Effector CD8-positive, alpha-beta T cell (primary cell): ENCODE results near the gene SDK2.
"Not testable (repeated sequence)": the region's sequence is repeated elsewhere in the genome, so short reads cannot be mapped to it uniquely, and the experiment has no call there.

Experiments used
- DNase-seq: peaks from one replicate; lab custom pipeline; 2025; lab: John Stamatoyannopoulos, UW

SDK2 gene

DNA sequence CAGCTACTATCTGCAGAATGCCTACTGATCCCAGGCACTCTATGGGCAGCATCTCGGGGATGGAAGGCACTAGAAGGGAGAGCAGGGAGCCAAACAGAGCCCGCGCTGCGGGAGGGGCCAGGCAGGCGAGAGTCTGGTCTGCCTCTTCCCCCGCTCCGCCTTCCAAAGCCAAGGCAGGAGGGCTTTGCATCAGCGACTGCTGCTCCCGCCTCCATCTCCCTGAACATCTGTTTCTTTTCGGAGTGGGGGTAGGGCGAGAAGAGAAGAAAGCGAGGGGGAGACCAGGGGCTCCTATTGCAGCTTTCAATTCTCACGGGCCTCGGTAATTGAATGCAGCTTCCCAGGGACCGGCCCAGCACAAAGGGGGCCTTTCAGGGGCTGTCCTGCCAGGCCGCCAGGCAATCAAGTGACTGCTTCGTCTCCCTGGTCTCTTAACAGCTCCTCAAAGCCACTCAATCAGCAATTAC is 301.0 kb downstream of the SDK2 start:
- DNase-seq, result no peak

DNA sequence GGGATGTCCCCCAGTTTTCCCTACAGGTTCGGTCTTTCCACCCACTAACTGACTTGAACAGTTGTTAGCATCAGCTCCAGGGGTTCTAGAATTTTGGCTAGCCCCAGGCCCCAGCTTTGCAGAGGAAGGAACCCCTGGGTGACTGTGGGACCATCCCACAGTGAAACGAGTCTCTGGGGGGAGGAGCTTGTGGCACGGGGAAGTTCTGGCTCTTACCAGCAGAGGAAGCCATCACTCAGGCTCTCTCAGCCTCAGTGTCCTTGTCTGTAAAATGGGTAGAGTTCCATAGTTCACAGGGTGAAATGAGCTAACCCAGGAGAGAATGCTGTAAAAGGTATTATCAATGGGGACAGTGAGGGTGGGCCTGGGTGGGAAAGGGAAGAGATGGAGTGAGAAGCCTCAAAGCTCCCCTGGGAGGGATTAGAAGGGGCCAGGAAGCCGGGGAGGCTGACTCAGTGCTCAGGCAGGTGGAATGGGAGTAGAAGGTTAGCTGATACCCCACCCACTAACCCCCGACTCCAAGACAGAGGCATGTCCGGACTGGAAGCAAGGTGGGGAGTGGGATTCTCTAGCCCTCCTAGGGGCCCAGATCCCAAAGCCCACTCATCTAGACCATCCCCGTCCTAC is 301.6 kb downstream of the SDK2 start:
- DNase-seq, result no peak

DNA sequence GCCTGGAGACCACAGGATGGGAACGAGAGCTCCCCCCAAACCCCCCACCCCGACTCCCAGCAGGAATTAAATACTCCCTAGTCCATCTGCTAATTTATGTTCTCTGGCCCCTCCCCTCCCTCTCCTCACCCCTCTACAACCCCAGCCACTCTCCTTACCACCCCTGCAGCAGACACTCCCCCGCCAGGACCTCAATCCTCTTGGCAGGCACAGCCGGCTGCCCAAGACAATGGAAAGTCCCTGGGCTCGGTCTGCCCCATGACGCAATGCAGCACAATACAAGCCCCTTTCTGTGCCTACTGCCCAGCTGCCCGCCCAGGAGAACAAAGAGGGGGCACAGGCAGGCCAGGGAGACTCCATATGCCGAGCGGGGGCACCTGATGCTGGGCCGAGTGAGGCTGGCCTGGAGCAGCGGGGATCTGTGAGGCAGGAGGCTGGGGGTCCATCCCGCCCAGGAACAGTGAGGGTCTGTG is 302.2 kb downstream of the SDK2 start:
- no peak for DNase-seq

DNA sequence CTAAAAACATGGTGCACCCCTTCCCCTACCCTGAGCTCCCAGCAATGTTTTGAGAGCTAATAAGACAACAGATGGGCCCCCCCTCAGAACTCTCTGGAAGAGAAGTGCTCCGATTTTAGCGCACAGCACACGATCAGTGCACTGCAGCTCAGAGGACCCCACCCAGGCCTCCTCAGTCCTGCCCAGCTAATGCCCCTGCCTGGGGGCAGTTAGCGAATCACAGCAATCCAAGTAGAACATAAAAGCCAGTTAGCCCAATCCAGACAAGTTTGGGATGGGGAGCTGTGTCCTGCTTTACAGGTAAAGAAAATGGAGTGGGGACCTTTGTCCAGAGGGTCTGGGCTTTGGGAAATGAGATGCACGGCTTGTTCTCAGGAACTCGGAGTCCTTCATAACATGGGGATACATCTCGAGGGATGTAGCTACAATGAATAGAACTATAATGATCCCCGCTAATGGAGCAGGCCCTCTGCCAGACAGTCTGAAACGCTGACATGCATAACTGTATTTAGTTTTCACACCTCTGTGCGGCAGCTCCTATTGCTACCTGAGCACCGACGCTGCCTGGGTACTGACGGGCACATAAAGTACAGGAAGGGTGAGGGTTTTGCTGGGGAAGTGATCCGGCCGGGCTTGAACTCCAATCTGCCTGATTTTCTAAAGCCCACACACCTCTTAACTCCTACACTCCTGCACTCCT is 302.7 kb downstream of the SDK2 start:
- no peak for DNase-seq

DNA sequence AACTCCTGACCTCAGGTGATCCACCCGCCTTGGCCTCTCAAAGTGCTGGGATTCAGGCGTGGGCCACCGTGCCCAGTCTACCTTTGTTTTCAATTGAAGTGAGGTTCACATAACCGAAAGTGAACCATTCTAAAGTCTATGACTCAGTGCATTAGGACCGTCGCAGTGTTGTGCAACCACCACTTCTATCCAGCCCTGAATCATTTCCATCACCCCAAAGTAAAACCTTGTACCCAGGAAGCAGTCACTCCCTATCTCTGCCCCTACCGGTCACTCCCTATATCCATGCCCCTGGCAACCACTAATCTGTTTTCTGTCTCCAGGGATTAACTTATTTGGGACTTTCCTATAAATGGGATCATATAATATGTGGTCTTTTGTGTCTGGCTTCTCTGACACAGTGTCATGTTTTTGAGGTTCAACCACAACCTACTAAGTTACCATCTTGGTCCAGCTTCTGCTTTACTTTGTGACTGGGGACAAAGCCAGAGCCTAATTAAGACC is 304.1 kb downstream of the SDK2 start:
- no peak for DNase-seq

DNA sequence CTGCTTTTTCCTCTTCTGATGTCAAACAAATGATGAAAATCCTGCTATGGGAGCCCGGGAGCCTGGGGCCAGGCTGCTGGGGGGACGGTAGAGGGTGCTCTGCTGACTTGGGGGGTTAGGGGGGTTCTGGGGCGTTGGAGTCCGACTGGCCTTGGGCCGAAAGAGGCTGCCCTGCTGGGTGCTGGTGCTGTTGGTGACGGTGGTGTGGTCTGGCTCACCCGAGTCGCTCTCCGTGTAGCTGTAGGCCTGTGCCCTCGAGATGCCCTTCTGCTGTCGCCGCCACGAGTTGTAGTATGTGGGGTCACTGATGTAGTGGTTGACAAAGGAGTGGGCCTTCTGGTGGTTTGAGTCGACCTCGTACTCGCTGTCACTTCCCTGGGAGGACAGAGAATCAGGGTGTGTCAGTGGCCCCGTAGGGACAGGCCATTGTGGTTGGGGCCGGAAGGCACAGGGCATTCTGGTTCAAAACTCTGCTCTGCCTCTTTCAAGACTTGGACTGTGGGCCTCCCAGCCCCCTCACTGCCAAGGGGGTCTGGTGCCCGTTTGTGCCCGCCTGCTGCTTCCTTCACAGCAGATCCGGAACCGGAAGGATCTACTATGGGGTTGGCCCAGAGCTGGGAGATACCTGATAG is 305.6 kb downstream of the SDK2 start:
- no peak for DNase-seq

DNA sequence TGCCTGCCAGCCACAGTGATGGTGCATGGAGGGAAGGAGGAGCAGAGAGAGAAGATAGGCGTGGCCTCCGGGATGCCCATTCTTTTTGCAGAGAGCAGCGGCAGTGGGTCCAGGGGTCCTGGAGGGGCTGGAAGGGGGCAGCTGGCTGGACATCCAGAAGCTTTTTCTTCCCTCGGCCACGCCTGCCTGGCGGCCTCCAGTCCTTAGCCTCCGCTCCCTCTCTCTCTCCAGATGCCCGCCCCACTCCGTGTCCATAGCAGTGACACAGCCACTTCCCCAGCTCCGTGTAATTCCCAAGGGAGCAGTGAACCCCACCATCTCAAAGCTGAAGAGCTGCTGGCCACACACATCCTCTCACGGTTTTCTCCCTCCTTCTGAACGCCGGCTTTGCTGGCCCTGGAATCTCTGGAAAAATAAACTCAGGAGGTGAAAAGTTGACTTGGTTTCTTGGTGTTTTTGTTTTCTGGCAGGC is 306.2 kb downstream of the SDK2 start:
- DNase-seq, result no peak

DNA sequence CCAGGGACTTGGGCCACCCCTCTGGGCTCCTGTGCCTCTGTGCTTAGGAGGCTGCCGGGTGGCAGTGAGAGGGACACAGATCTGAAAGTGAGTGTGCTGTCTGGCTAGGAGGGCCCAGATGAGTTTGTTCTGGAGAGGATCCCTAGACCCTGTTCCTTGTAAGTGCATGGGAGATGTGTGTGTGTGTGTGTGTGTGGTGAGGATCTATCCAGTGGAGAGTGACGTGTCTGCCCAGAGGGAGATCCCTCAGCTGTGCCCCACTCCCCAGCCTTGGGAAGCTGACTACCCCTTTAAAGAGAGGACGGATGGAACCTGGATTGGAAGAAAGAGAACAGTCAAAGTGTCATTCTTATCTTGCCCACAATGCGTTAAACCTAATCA is 306.9 kb downstream of the SDK2 start:
- no peak for DNase-seq

DNA sequence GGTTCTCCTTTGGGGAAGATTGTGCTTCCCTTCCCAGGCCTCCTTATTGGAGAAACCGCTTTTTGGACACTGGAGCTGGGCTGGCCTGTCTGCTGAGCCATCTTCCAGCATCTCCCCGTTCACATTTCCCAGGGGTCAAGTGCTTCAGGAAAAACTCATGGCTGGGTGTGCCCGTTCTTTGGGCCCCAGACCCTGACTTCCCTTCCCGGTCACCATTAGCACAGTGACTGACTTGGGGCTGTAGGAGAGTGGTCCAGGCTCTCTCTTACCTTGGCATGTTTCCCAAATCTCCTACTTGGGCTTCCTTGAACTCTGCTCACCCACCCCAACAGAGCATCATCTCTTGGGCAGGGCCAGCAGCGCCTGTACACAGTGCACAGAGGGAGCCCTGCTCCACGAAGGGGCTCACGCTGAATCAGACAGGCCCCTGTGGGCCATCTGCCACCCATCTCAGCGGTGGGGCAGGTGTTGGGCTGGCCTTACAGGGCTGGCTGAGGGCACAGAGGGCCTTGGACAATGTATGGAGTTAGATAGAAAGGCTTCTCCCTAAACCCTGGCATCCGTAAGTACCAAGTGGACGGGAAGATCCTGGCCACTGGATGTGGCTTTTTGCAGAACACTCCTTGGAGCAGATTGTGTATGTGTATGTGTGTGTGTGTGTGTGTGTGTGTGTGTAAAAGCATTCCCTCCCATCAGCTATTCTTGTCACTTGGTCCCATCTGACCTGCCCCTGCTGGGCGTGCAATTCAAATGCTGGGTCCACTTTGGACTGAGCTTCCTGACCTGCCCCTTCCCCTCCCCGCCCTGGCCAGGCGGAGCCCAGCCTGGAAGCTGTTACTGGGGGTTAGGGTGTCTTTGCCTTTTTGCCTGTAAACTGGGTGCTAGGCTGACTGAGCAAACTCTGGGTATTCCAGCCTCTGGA is 307.6 kb downstream of the SDK2 start:
- no peak for DNase-seq

DNA sequence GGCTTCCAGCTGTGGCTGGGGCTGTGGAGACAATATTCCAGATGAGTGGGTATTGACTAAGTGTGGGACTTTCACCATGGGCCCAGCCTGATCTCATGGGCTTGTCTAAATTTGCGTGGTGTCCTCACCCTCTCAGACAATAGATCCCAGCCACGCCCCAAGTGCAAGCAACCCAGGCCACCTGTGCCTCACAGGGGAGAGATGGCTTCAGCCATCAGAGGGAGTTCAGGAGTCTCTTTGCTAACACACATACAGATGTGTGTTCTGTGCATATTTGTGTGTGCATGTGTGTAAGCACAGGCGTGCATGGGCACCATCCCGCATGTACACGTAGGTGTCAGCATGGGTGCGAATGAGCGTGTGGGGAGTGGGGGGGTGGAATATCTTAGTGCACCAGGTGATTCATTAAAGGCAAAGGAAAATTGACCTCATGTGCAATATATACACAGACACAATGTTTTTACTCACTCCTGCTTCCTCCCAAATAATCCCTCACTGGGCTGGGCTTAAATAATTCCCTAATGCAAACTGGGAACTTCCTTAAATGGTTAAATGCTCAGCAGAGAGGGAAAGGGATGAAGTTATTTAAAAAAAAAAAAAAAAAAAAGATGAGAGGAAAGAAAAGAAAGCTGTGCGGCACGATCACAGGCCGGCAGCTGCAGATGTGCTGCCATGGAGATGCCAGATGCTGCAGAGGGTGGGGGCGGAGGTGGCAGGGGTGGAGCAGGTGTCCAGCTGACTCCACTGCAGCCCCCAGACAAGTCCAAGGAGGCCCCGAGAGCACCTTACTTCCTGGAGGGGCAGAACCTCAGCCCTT is 308.4 kb downstream of the SDK2 start:
- DNase-seq, result no peak

DNA sequence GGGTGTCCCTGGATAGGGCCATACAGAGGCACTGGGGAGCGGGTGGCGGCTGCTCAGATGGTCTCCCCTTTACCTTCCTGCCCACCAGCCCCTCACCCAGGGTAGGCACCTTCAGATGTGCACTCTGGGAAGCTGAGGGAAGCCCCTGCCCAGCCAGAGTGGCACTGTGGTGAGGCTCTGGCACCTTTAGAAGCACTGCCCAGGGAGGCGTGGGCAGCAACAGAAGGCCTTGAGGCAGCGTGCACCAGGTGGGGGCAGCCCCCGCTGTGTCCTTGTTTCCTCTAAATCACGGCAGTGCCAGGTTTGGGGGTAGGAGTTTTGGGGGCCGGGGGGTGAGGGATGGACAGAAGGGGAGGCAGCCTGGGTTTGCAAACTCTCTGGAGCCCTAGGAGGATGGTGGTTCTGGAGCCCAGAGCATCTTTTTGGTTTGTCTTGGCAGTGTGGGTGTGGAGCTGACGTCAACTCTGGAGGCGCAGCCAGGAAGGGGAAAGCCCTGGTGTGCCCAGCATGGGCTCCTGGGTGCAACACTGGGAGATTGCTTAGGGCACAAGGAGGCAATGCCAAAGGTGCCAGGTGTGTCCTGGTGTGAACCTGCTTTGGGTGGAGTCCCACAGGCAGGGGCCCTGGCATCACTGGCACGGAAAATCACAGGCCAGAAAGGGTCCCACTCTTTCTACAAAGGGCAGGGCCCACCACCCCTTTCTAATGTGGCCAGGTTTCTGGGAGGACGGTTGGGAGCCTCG is 309.3 kb downstream of the SDK2 start:
- no peak for DNase-seq

DNA sequence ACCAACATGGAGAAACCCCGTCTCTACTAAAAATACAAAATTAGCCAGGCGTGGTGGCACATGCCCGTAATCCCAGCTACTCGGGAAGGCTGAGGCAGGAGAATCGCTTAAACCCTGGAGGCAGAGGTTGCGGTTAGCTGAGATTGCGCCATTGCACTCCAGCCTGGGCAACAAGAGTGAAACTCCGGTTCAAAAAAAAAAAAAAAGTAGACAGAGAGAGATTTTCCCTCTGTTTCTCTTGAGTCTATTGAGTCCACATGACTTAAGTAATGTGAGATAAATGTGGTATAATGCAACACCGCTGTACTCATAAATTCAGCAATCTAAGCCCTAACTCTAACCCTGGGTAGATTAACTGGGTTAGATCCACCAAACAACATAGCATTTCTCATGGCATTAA is 310.8 kb downstream of the SDK2 start:
- DNase-seq, result not testable (repeated sequence)

DNA sequence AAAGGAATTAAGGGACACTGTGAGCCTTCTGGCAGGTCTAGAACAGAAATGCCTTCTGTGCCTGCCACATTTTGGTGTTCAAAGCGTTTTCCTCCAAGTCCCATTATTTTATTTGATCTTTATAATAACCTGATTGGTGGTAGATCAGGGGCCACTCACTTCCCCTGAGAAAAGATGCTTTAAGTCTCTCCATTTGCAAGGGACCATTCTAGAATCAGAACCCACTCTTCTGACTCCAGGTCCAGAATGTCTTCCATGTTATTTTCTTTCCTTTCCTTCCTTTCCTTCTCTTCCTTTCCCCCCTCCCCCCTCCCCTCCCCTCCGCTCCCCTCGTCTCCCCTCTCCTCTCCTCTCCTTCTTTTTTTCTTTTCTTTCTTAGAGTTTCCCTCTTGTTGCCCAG is 313.2 kb downstream of the SDK2 start:
- no peak for DNase-seq

DNA sequence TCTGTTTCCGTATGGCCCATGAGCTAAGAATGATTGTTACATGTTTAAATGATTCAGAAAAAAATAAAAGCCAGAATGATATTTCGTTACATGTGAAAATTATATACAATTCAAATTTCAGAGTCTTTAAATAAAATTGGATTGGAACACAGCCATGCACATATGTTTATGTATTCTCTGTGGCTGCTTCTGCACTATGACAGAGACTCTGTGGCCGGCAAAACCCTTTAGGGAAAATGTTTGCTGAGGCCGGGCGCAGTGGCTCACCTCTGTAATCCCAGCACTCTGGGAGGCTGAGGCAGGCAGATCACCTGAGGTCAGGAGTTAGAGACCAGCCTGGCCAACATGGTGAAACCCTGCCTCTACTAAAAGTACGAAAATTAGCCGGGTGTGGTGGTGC is 316.6 kb downstream of the SDK2 start:
- DNase-seq, result no peak

DNA sequence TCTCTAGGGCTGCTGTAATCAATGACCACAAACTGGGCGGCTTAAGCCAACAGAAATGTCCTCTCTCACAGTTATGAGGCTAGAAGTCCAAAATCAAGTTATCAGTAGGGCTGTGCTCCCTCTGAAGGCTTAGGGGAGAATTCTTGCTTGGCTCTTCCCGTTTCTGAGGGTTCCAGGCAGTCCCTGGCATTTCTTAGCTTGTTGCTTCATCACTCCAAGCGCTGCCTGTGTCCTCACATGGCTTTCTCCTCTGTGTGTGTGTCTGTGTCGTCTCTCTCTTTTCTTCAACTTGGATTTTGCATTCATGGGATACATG is 318.8 kb downstream of the SDK2 start:
- no peak for DNase-seq

DNA sequence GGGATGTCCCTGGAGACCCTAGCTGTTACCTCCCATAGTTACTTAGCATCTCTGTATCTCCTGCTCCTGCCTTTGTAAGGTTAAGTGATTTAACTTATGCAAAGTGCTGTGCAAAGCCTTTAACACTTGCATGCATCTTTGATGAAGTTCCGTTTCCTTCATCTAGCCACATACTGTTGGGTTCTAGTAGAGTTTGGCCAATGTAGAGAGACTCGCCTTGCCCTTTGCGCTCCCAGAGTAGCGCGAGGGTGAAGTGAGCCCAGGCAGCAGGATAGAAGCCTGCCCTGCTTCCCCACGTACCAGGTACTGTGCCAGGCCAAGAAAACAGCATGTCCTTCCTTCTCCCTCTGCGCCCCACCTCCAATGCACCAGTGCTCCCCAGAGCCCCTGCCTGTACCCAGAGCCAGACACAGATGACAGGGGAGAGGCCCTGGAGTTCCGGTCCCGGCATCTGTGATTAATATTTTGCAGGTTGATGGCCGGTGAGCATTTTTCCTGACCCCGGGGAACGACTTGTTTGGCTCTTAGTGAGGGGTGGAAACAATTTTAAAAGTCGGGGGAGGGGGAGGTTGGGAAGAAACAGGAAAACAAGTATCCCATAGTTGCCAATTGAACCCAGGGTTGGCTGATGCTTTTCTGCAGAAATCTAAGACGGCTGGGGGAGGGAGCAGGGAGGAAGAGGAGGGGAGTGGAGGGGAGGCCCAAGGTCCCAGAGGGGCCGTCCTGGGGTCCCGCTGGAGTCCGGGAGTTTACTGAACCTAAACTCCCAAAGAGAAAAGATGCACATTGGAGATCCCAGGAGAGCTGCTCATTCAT is 319.3 kb downstream of the SDK2 start:
- DNase-seq, result no peak

DNA sequence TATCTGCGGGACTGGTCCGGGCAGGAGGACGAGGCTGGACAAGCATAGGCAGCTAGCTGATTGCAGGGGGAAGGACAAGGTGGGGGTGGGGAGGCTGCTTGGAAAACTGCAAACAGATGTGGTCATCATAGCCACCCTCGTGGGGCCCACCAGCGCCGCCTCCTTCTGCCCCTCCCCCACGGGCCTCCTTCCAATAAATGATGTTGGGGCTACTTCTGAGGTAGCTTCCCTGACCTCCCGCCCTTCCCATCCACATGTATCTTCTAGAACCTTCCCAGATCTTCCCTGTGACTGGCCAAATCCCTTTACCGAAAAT is 320.1 kb downstream of the SDK2 start:
- DNase-seq, result no peak

DNA sequence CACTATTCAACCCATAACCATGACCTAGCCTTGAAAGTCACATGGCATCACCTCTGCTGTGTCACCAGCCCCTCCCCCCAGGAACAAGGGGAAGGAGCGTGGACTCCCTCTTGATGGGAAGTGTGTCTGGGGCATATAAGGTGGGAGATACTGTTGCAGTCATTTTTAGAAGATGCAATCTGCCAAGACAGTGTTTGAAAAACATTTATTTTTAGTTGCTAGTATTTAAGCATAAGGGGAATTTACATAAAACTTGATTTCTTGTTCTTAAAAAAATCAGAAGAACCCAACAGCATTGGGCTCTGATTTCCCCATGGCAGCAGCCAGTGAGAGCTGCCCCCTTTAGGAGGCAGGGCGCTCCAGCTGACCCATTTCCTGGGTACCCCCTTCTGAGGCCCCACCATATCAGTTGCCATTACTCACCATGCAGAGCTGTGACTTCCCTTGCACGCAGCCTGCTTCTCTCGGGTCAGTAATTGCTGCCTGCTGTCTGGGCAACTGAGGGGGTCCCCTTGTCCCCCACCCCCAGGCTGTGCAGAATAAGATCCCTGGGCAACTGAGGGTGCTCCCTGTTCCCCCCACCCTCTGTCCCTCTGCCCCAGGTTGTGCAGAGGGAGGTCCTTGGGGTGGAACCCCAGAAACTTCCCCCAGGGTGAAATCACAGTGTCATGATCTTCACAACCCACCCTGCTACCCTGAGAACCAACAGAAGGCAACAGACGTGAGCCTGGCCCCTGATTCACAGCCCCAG is 320.7 kb downstream of the SDK2 start:
- DNase-seq, result no peak
